GM18870 (cell line): ENCODE data around the gene SLC15A3.

ENCODE experiments used
- ATAC-seq: cut with Tn5 transposase; IDR thresholded peaks from one replicate; pipeline ENCODE4 v1.9.1; 2021; ENCODE audit warnings: moderate library complexity; ENCODE audit not compliant: unreplicated experiment

SLC15A3 gene

GRCh38 chr11:60931917-60932316, 20.1 kb downstream of the SLC15A3 start:
- no peak for ATAC-seq

- ATAC-seq, result no peak
These were observed 21.6 kb downstream of the SLC15A3 start for GRCh38 chr11:60930394-60930793.

GRCh38 chr11:60929764-60930163, 22.2 kb downstream of the SLC15A3 start:
- ATAC-seq, result no peak

- no peak for ATAC-seq
These were observed 23.4 kb downstream of the SLC15A3 start for GRCh38 chr11:60928563-60929001.

- ATAC-seq, result no peak
These were observed 24.4 kb downstream of the SLC15A3 start for GRCh38 chr11:60927600-60927999.

GRCh38 chr11:60927061-60927592, 24.8 kb downstream of the SLC15A3 start:
- no peak for ATAC-seq

- ATAC-seq, result no peak
These were observed 25.5 kb downstream of the SLC15A3 start for GRCh38 chr11:60926500-60926899.

- ATAC-seq, result no peak
These were observed 26.1 kb downstream of the SLC15A3 start for GRCh38 chr11:60925868-60926267.

- no peak for ATAC-seq
These were observed 26.8 kb downstream of the SLC15A3 start for GRCh38 chr11:60924906-60925853.

GRCh38 chr11:60924110-60924905, 27.7 kb downstream of the SLC15A3 start, which contains the start of gene TMEM132A:
TSS of gene TMEM132A (plus strand) at chr11:60924460. CDS start at chr11:60924634, 174 bp downstream.
- no peak for ATAC-seq

GRCh38 chr11:60923800-60924109, 28.2 kb downstream of the SLC15A3 start:
- ATAC-seq, result no peak

GRCh38 chr11:60923326-60923725, 28.6 kb downstream of the SLC15A3 start:
- no peak for ATAC-seq

GRCh38 chr11:60922906-60923305, 29.1 kb downstream of the SLC15A3 start:
- ATAC-seq, result no peak

GRCh38 chr11:60921777-60922335, 30.1 kb downstream of the SLC15A3 start:
- no peak for ATAC-seq

GRCh38 chr11:60921259-60921658, 30.7 kb downstream of the SLC15A3 start:
- ATAC-seq, result no peak

GRCh38 chr11:60919956-60920355, 32.0 kb downstream of the SLC15A3 start:
- ATAC-seq, result no peak

GRCh38 chr11:60919320-60919719, 32.7 kb downstream of the SLC15A3 start:
- ATAC-seq, result no peak

- no peak for ATAC-seq
These were observed 33.1 kb downstream of the SLC15A3 start for GRCh38 chr11:60918939-60919265.

- ATAC-seq, result no peak
These were observed 33.6 kb downstream of the SLC15A3 start for GRCh38 chr11:60918251-60918938.

GRCh38 chr11:60917267-60917666, 34.7 kb downstream of the SLC15A3 start:
- no peak for ATAC-seq
